HCT116 (cell line): Measurements from ENCODE around the gene TBCCD1. TPM values are rescaled to one million over a fixed set of nuclear protein-coding genes. Genes with fewer than 3 reads are reported as not detected.
A peak's percentile ranks its signal among the peaks of the same experiment; 100 is the strongest.

Source experiments
- ATAC-seq: fragments of 200-7000 bp; cut with Tn5 transposase; 2 replicates; pipeline ENCODE4 v1.9.1; 2020; ENCODE audit warnings: mild to moderate bottlenecking, moderate library complexity
- BruUV-seq: library from RNA; stranded (reverse); fragments of 400-500 nt; replicated peaks from 2 replicates; lab custom pipeline; 2021; lab: Mats Ljungman, UMichigan
- CTCF ChIA-PET: fragments of 300-600 bp; sonication (Branson Sonifier 250); formaldehyde crosslinking; loops from one replicate; lab custom pipeline; 2021; ENCODE audit warnings: antibody characterized with exemption; lab: Charles Lee
- POLR2A ChIA-PET: fragments of 300-600, 350-600 bp; sonication (Branson Sonifier 250); formaldehyde crosslinking; loops from one replicate; lab custom pipeline; 2021; ENCODE audit warnings: antibody characterized with exemption; lab: Charles Lee
- RAD21 ChIA-PET, 2 experiments: fragments of 300-600 bp; sonication (Branson Sonifier 250); formaldehyde crosslinking; loops; one replicate each; lab custom pipeline; 2023; ENCODE audit warnings: low total read pairs in 2 of 2; ENCODE audit not compliant: uncharacterized antibody in 2 of 2, unreplicated experiment in 2 of 2, low non-redundant PET in 1 of 2; lab: Charles Lee
- DNase-seq: peaks from one replicate; pipeline ENCODE4 v3.0.0-alpha.2; 2010; ENCODE audit warnings: low read depth, low spot score
- H2AFZ ChIP-seq: fragments of 200-600 bp; shearing (Covaris generic), sonication (generic); 2 replicates; pipeline ENCODE4 v1.6.1; 2017; ENCODE audit warnings: low read depth, mixed run types, mixed read lengths, antibody characterized with exemption, low read length; ENCODE audit not compliant: poor library complexity, severe bottlenecking
- H3K27ac ChIP-seq: 2 replicates; pipeline ENCODE4 v1.5.1; 2012; ENCODE audit warnings: low read depth, low read length
- H3K27me3 ChIP-seq: fragments of 200-600 bp; sonication (generic); 2 replicates; pipeline ENCODE4 v1.6.1; 2016; ENCODE audit warnings: mixed run types, low read length, mixed read lengths; ENCODE audit not compliant: insufficient read depth
- H3K36me3 ChIP-seq, 2 experiments: fragments of 200-500 bp in 1 of 2; fragments of 200-600 bp in 1 of 2; sonication (Bioruptor generic) in 1 of 2; sonication (generic) in 1 of 2; 2 replicates each; pipeline versions ENCODE4 v1.5.1 to v1.6.1; 2014 to 2016; ENCODE audit warnings: low read length in 2 of 2, inconsistent platforms in 1 of 2, mixed read lengths in 1 of 2, mixed run types in 1 of 2; ENCODE audit not compliant: insufficient read depth in 2 of 2, control insufficient read depth in 1 of 2
- H3K4me1 ChIP-seq, 2 experiments: fragments of 200-600 bp in 1 of 2; sonication (generic) in 1 of 2; 2 replicates each; pipeline versions ENCODE4 v1.5.1 to v1.6.1; 2012 to 2017; ENCODE audit warnings: low read length in 2 of 2, inconsistent platforms in 1 of 2, mild to moderate bottlenecking in 1 of 2, mixed read lengths in 1 of 2, mixed run types in 1 of 2, moderate library complexity in 1 of 2; ENCODE audit not compliant: insufficient read depth in 2 of 2, control insufficient read depth in 1 of 2
- H3K4me2 ChIP-seq: fragments of 200-600 bp; sonication (generic); 2 replicates; pipeline ENCODE4 v1.6.1; 2017; ENCODE audit warnings: mixed run types, low read length, mixed read lengths
- H3K4me3 ChIP-seq, 2 experiments: fragments of 200-600 bp in 1 of 2; sonication (generic) in 1 of 2; replicated peaks in 1 of 2; 2 replicates each; pipeline ENCODE4 v1.5.1; 2011 to 2016; ENCODE audit warnings: low read length in 2 of 2, control low read depth in 1 of 2, low read depth in 1 of 2, mild to moderate bottlenecking in 1 of 2, mixed read lengths in 1 of 2, mixed run types in 1 of 2
- H3K79me2 ChIP-seq: fragments of 200-600 bp; sonication (generic); 2 replicates; pipeline ENCODE4 v1.6.1; 2017; ENCODE audit warnings: mild to moderate bottlenecking, mixed run types, low read length, moderate library complexity, mixed read lengths; ENCODE audit not compliant: insufficient read depth
- H3K9ac ChIP-seq: fragments of 200-600 bp; sonication (generic); 2 replicates; pipeline ENCODE4 v1.6.1; 2016; ENCODE audit warnings: low read length, mixed read lengths
- H3K9me2 ChIP-seq: fragments of 200-600 bp; sonication (generic), shearing (Covaris generic); 2 replicates; pipeline ENCODE4 v1.6.1; 2017; ENCODE audit warnings: mixed run types, mild to moderate bottlenecking, moderate library complexity; ENCODE audit not compliant: insufficient read depth
- H3K9me3 ChIP-seq, 2 experiments: fragments of 200-500 bp in 1 of 2; fragments of 200-600 bp in 1 of 2; sonication (Bioruptor generic) in 1 of 2; sonication (generic) in 1 of 2; 2 replicates each; pipeline ENCODE4 v1.6.1; 2014 to 2017; ENCODE audit warnings: low read length in 2 of 2, mixed read lengths in 2 of 2, inconsistent platforms in 1 of 2, low read depth in 1 of 2, mild to moderate bottlenecking in 1 of 2, mixed run types in 1 of 2, moderate library complexity in 1 of 2; ENCODE audit not compliant: control insufficient read depth in 1 of 2, insufficient read depth in 1 of 2
- H4K20me1 ChIP-seq: fragments of 200-600 bp; sonication (generic), shearing (Covaris generic); 2 replicates; pipeline ENCODE4 v1.6.1; 2017; ENCODE audit warnings: mixed run types, mild to moderate bottlenecking, moderate library complexity; ENCODE audit not compliant: insufficient read depth
- FOSL1 ChIP-seq: IDR thresholded peaks from 2 replicates; pipeline ENCODE4 v1.6.1; 2012; ENCODE audit warnings: low read depth
- JUND ChIP-seq: IDR thresholded peaks from 2 replicates; pipeline ENCODE4 v1.6.1; 2012
- POLR2A ChIP-seq: IDR thresholded peaks from 2 replicates; pipeline ENCODE4 v1.7.0; 2011; ENCODE audit warnings: borderline replicate concordance; ENCODE audit not compliant: insufficient read depth, insufficient read length; ENCODE audit errors: extremely low read depth
- POLR2AphosphoS5 ChIP-seq: IDR thresholded peaks from 2 replicates; pipeline ENCODE4 v1.6.1; 2011; ENCODE audit warnings: mild to moderate bottlenecking, low read depth, low read length, moderate library complexity
- SIN3A ChIP-seq: IDR thresholded peaks from 2 replicates; pipeline ENCODE4 v1.6.1; 2012; ENCODE audit warnings: low read depth
- intact Hi-C: fragments of 100-400 bp; cut with micrococcal nuclease; formaldehyde crosslinking; loops from 2 replicates; pipeline ENCODE4 v1.10.0; 2022
- total RNA-seq: library from RNA; stranded (reverse); gene quantifications from one replicate; pipeline ENCODE4 v1.2.1, GENCODE V29; 2021; ENCODE audit not compliant: unreplicated experiment
- TF ChIP-seq, protein P1 (sequence below): IDR thresholded peaks from 2 replicates; pipeline ENCODE4 v1.6.1; 2012
- TF ChIP-seq, protein P2 (sequence below): IDR thresholded peaks from 2 replicates; pipeline ENCODE4 v1.6.1; 2012
- TF ChIP-seq, protein P3 (sequence below), 3 experiments: fragments of 200-600 bp in 1 of 3; sonication (generic) in 1 of 3; IDR thresholded peaks in 2 of 3; conservative IDR thresholded peaks in 1 of 3; 2 replicates each; pipeline ENCODE4 v1.5.1; 2012 to 2017; ENCODE audit warnings: low read depth in 2 of 3, low read length in 2 of 3, antibody characterized with exemption in 1 of 3, borderline replicate concordance in 1 of 3, control low read depth in 1 of 3, mild to moderate bottlenecking in 1 of 3, mixed read lengths in 1 of 3, mixed run types in 1 of 3, moderate library complexity in 1 of 3; ENCODE audit not compliant: insufficient read depth in 1 of 3

Gene TBCCD1
- total RNA-seq, 1 experiment from 2014 or later, result 16.8 TPM

DNA sequence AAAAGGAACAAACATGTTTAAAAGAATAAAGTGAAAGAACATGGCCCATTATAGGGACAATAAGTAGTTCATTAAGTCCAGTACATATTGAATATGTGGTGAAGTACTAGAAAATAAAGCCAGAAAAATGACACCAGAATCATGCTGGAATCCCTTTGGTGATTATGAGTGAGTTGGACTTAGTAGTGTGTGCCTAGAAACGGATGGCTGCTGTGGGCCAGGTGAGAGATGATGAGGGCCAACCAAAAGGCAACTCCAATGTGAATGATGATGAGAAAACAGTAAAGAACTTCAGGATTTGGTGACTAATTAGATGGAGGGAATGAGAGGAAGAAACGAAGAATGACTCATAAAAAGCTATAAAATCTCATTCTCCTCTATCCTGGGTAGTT lies 26.3 kb downstream of the TBCCD1 start:
- CTCF ChIA-PET, result interaction anchor here (0.7 to 4.0 kb wide), 19 partner anchors 9 to 557 kb away, joined by 3 to 86 read pairs (median 5); partner anchors contain the start of gene DNAJB11
- peak; percentile 1 for DNase-seq
- Histone ChIP-seq H3K4me3 (no peak overlapping the region), H3K4me1 (peaks cover 9 to 17% of the 10 kb centered on the region in 2 experiments; a peak in 3 of 4 replicates), H3K9ac (no peak overlapping the region), H3K79me2 (no peaks in the 10 kb centered on the region)
- TF ChIP-seq JUND (no peak), FOSL1 (peak; percentile 30), POLR2A (no peak), SIN3A (0 out of 2 replicates have a peak, but pooled peaks have one; percentile 13), POLR2AphosphoS5 (no peak)
- TF ChIP-seq, protein P1, sequence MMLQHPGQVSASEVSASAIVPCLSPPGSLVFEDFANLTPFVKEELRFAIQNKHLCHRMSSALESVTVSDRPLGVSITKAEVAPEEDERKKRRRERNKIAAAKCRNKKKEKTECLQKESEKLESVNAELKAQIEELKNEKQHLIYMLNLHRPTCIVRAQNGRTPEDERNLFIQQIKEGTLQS, result no peak
- TF ChIP-seq, protein P2, sequence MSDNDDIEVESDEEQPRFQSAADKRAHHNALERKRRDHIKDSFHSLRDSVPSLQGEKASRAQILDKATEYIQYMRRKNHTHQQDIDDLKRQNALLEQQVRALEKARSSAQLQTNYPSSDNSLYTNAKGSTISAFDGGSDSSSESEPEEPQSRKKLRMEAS, result no peak
- TF ChIP-seq, protein P3, sequence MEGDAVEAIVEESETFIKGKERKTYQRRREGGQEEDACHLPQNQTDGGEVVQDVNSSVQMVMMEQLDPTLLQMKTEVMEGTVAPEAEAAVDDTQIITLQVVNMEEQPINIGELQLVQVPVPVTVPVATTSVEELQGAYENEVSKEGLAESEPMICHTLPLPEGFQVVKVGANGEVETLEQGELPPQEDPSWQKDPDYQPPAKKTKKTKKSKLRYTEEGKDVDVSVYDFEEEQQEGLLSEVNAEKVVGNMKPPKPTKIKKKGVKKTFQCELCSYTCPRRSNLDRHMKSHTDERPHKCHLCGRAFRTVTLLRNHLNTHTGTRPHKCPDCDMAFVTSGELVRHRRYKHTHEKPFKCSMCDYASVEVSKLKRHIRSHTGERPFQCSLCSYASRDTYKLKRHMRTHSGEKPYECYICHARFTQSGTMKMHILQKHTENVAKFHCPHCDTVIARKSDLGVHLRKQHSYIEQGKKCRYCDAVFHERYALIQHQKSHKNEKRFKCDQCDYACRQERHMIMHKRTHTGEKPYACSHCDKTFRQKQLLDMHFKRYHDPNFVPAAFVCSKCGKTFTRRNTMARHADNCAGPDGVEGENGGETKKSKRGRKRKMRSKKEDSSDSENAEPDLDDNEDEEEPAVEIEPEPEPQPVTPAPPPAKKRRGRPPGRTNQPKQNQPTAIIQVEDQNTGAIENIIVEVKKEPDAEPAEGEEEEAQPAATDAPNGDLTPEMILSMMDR (IDR thresholded peaks at IDR 0.05 in 2 of 3, conservative IDR thresholded peaks at IDR 0.05 in 1 of 3; ENCODE audit: borderline replicate concordance in 1 of 3, insufficient read depth in 1 of 3, low read depth in 2 of 3, low read length in 2 of 3), result no peak; a peak in 1 of 6 replicates
- TF ChIP-seq, all 23 proteins: peak for 2
- Histone ChIP-seq H3K9me2 (no peaks in the 10 kb centered on the region), H3K4me2 (peak overlapping the region; percentile 41), H3K27ac (no peak overlapping the region), H3K27me3 (no peaks in the 10 kb centered on the region), H3K36me3 (no peaks in the 10 kb centered on the region; a peak in 1 of 4 replicates), H2AFZ (no peak overlapping the region), H3K9me3 (no peaks in the 10 kb centered on the region), H4K20me1 (no peaks in the 10 kb centered on the region)
- BruUV-seq, result no TSS peak
- ChIA-PET RAD21 (interaction anchor here (1.0 to 2.0 kb wide), 6 partner anchors 76 to 557 kb away, joined by 3 to 6 read pairs (median 3); no protein-coding TSS in a partner anchor), POLR2A (interaction anchor here (0.9 to 2.2 kb wide), 3 partner anchors 29 to 298 kb away, joined by 3 to 7 read pairs (median 6); partner anchors contain the start of gene DNAJB11)
- ATAC-seq, result peak; percentile 65
- intact Hi-C loops, result loop anchor here (1.0 kb wide), 2 partner anchors 282 to 558 kb away; no protein-coding TSS in a partner anchor
